ENCODE measurements around the gene C1QC. TPM values are rescaled to one million over a fixed set of nuclear protein-coding genes. Genes with fewer than 3 reads are reported as not detected.

The C1QC gene
- total and polyA plus RNA-seq, 5 donors, result 32.7 to 196 (median 109) TPM

- 48% methylated on average over 4 of the region's 4 CpGs for WGBS
- ATAC-seq (no peak), DNase-seq (no peak)
- Histone ChIP-seq H3K27ac (ENCODE audit: low read length) (no peak overlapping the region), H3K4me1 (ENCODE audit: control insufficient read depth, insufficient read depth, low read length) (no peaks in the 10 kb centered on the region), H3K4me3 (ENCODE audit: low read length) (no peak overlapping the region), H3K27me3 (ENCODE audit: control insufficient read depth, insufficient read depth) (no peaks in the 10 kb centered on the region), H3K9me3 (ENCODE audit: control insufficient read depth, low read length) (no peaks in the 10 kb centered on the region)
- intact Hi-C loops (cut with DNase I), result no loop called here
Measured at GRCh38 chr1:22606161-22606560, 37.3 kb upstream of the C1QC start.

GRCh38 chr1:22607154-22607553 lies 36.3 kb upstream of the C1QC start:
- no peaks in the 10 kb centered on the region for H3K27me3 ChIP-seq (ENCODE audit: control insufficient read depth, insufficient read depth)
- no peaks in the 10 kb centered on the region for H3K4me1 ChIP-seq (ENCODE audit: control insufficient read depth, insufficient read depth, low read length)
- ATAC-seq, result no peak
- DNase-seq, result no peak
- 8% methylated on average over 10 of the region's 10 CpGs for WGBS
- H3K27ac ChIP-seq (ENCODE audit: low read length), result no peak overlapping the region
- no peak overlapping the region for H3K4me3 ChIP-seq (ENCODE audit: low read length)
- intact Hi-C loops (cut with DNase I), result no loop called here
- H3K9me3 ChIP-seq (ENCODE audit: control insufficient read depth, low read length), result no peaks in the 10 kb centered on the region

- 60% methylated on average over 3 of the region's 3 CpGs for WGBS
- no peak for ATAC-seq
- intact Hi-C loops (cut with DNase I), result no loop called here
- Histone ChIP-seq H3K27me3 (ENCODE audit: control insufficient read depth, insufficient read depth) (no peaks in the 10 kb centered on the region), H3K27ac (ENCODE audit: low read length) (no peak overlapping the region), H3K9me3 (ENCODE audit: control insufficient read depth, low read length) (no peaks in the 10 kb centered on the region), H3K4me1 (ENCODE audit: control insufficient read depth, insufficient read depth, low read length) (no peaks in the 10 kb centered on the region), H3K4me3 (ENCODE audit: low read length) (no peak overlapping the region)
- DNase-seq, result no peak
Measured at GRCh38 chr1:22608361-22608760, 35.1 kb upstream of the C1QC start.

- no peak overlapping the region for H3K4me3 ChIP-seq (ENCODE audit: low read length)
- H3K9me3 ChIP-seq (ENCODE audit: control insufficient read depth, low read length), result no peaks in the 10 kb centered on the region
- no peak overlapping the region for H3K27ac ChIP-seq (ENCODE audit: low read length)
- intact Hi-C loops (cut with DNase I), result no loop called here
- WGBS, result 18% methylated on average over 6 of the region's 6 CpGs
- ATAC-seq (no peak), DNase-seq (no peak)
- no peaks in the 10 kb centered on the region for H3K4me1 ChIP-seq (ENCODE audit: control insufficient read depth, insufficient read depth, low read length)
- no peaks in the 10 kb centered on the region for H3K27me3 ChIP-seq (ENCODE audit: control insufficient read depth, insufficient read depth)
Measured at GRCh38 chr1:22609291-22609690, 34.1 kb upstream of the C1QC start.

- ATAC-seq (peak; percentile 31 to 36), DNase-seq (peak in 2 of 3 donors; percentile 45 to 84)
- Histone ChIP-seq H3K27me3 (ENCODE audit: control insufficient read depth, insufficient read depth) (no peaks in the 10 kb centered on the region), H3K4me3 (ENCODE audit: low read length) (no peak overlapping the region), H3K27ac (ENCODE audit: low read length) (no peak overlapping the region), H3K4me1 (ENCODE audit: control insufficient read depth, insufficient read depth, low read length) (no peaks in the 10 kb centered on the region), H3K9me3 (ENCODE audit: control insufficient read depth, low read length) (no peaks in the 10 kb centered on the region)
- intact Hi-C loops (cut with DNase I), result no loop called here
- 21% methylated on average over 7 of the region's 7 CpGs for WGBS
Measured at GRCh38 chr1:22611530-22611947, 31.9 kb upstream of the C1QC start.

GRCh38 chr1:22612671-22613571 lies 30.5 kb upstream of the C1QC start:
- no peak overlapping the region for H3K27ac ChIP-seq (ENCODE audit: low read length)
- H3K27me3 ChIP-seq (ENCODE audit: control insufficient read depth, insufficient read depth), result no peaks in the 10 kb centered on the region
- H3K4me3 ChIP-seq (ENCODE audit: low read length), result no peak overlapping the region
- WGBS, result 45% methylated on average over 12 of the region's 12 CpGs
- ATAC-seq (no peak), DNase-seq (no peak)
- H3K4me1 ChIP-seq (ENCODE audit: control insufficient read depth, insufficient read depth, low read length), result no peaks in the 10 kb centered on the region
- intact Hi-C loops (cut with DNase I), result no loop called here
- no peaks in the 10 kb centered on the region for H3K9me3 ChIP-seq (ENCODE audit: control insufficient read depth, low read length)

- Histone ChIP-seq H3K27ac (ENCODE audit: low read length) (no peak overlapping the region), H3K27me3 (ENCODE audit: control insufficient read depth, insufficient read depth) (no peaks in the 10 kb centered on the region), H3K9me3 (ENCODE audit: control insufficient read depth, low read length) (no peaks in the 10 kb centered on the region), H3K4me3 (ENCODE audit: low read length) (no peak overlapping the region), H3K4me1 (ENCODE audit: control insufficient read depth, insufficient read depth, low read length) (no peaks in the 10 kb centered on the region)
- ATAC-seq, result no peak
- no peak for DNase-seq
- 59% methylated on average over 5 of the region's 5 CpGs for WGBS
- intact Hi-C loops (cut with DNase I), result no loop called here
Measured at GRCh38 chr1:22613572-22613918, 29.9 kb upstream of the C1QC start.

GRCh38 chr1:22613951-22614350 lies 29.5 kb upstream of the C1QC start:
- intact Hi-C loops (cut with DNase I), result no loop called here
- 47% methylated on average over 12 of the region's 12 CpGs for WGBS
- ATAC-seq, result no peak
- no peaks in the 10 kb centered on the region for H3K27me3 ChIP-seq (ENCODE audit: control insufficient read depth, insufficient read depth)
- no peaks in the 10 kb centered on the region for H3K9me3 ChIP-seq (ENCODE audit: control insufficient read depth, low read length)
- no peak for DNase-seq
- H3K4me1 ChIP-seq (ENCODE audit: control insufficient read depth, insufficient read depth, low read length), result no peaks in the 10 kb centered on the region
- no peak overlapping the region for H3K4me3 ChIP-seq (ENCODE audit: low read length)
- no peak overlapping the region for H3K27ac ChIP-seq (ENCODE audit: low read length)

GRCh38 chr1:22615886-22616285 lies 27.5 kb upstream of the C1QC start:
- DNase-seq (no peak), ATAC-seq (no peak)
- Histone ChIP-seq H3K27me3 (ENCODE audit: control insufficient read depth, insufficient read depth) (no peaks in the 10 kb centered on the region), H3K4me1 (ENCODE audit: control insufficient read depth, insufficient read depth, low read length) (no peaks in the 10 kb centered on the region), H3K27ac (ENCODE audit: low read length) (no peak overlapping the region), H3K4me3 (ENCODE audit: low read length) (no peak overlapping the region), H3K9me3 (ENCODE audit: control insufficient read depth, low read length) (no peaks in the 10 kb centered on the region)
- WGBS, result 60% methylated on average over 2 of the region's 2 CpGs
- intact Hi-C loops (cut with DNase I), result no loop called here

- DNase-seq (no peak), ATAC-seq (no peak)
- Histone ChIP-seq H3K9me3 (ENCODE audit: control insufficient read depth, low read length) (no peaks in the 10 kb centered on the region), H3K27ac (ENCODE audit: low read length) (no peak overlapping the region), H3K4me1 (ENCODE audit: control insufficient read depth, insufficient read depth, low read length) (no peaks in the 10 kb centered on the region), H3K27me3 (ENCODE audit: control insufficient read depth, insufficient read depth) (no peaks in the 10 kb centered on the region), H3K4me3 (ENCODE audit: low read length) (no peak overlapping the region)
- intact Hi-C loops (cut with DNase I), result no loop called here
- 46% methylated on average over 11 of the region's 11 CpGs for WGBS
Measured at GRCh38 chr1:22616571-22616970, 26.9 kb upstream of the C1QC start.

- Histone ChIP-seq H3K27me3 (ENCODE audit: control insufficient read depth, insufficient read depth) (no peaks in the 10 kb centered on the region), H3K4me1 (ENCODE audit: control insufficient read depth, insufficient read depth, low read length) (no peaks in the 10 kb centered on the region), H3K9me3 (ENCODE audit: control insufficient read depth, low read length) (no peaks in the 10 kb centered on the region), H3K4me3 (ENCODE audit: low read length) (no peak overlapping the region), H3K27ac (ENCODE audit: low read length) (no peak overlapping the region)
- intact Hi-C loops (cut with DNase I), result no loop called here
- ATAC-seq, result no peak
- no peak for DNase-seq
- 42% methylated on average over 16 of the region's 16 CpGs for WGBS
Measured at GRCh38 chr1:22618056-22618455, 25.4 kb upstream of the C1QC start.

- no peak overlapping the region for H3K4me3 ChIP-seq (ENCODE audit: low read length)
- H3K27ac ChIP-seq (ENCODE audit: low read length), result no peak overlapping the region
- intact Hi-C loops (cut with DNase I), result no loop called here
- H3K4me1 ChIP-seq (ENCODE audit: control insufficient read depth, insufficient read depth, low read length), result no peaks in the 10 kb centered on the region
- ATAC-seq (no peak), DNase-seq (no peak)
- H3K9me3 ChIP-seq (ENCODE audit: control insufficient read depth, low read length), result no peaks in the 10 kb centered on the region
- WGBS, result 71% methylated on average over 7 of the region's 7 CpGs
- no peaks in the 10 kb centered on the region for H3K27me3 ChIP-seq (ENCODE audit: control insufficient read depth, insufficient read depth)
Measured at GRCh38 chr1:22619252-22619651, 24.2 kb upstream of the C1QC start.

All from right cardiac atrium (tissue), 5 donors.